HK-2 (cell line): ENCODE measurements around the gene MIF.
"Not testable (repeated sequence)": the region's sequence is repeated elsewhere in the genome, so short reads cannot be mapped to it uniquely, and the experiment has no call there.

Experiments used
- DNase-seq: peaks from one replicate; pipeline ENCODE4 v3.0.0-alpha.2; 2018; ENCODE audit not compliant: unreplicated experiment

The MIF gene

GRCh38 chr22:23903328-23903971, 9.3 kb downstream of the MIF start:
- no peak for DNase-seq

- DNase-seq: no peak
Measured at GRCh38 chr22:23904573-23905254, 10.5 kb downstream of the MIF start.

- no peak for DNase-seq
Measured at GRCh38 chr22:23906641-23907040, 12.5 kb downstream of the MIF start.

GRCh38 chr22:23907423-23907822, 13.2 kb downstream of the MIF start:
- not testable (repeated sequence) for DNase-seq

- no peak for DNase-seq
Measured at GRCh38 chr22:23908587-23909205, 14.5 kb downstream of the MIF start.

GRCh38 chr22:23909296-23909898, 15.2 kb downstream of the MIF start:
- DNase-seq: no peak

GRCh38 chr22:23910496-23911190, 16.5 kb downstream of the MIF start:
- DNase-seq: no peak

- no peak for DNase-seq
Measured at GRCh38 chr22:23911318-23911980, 17.3 kb downstream of the MIF start.

- no peak for DNase-seq
Measured at GRCh38 chr22:23912293-23912903, 18.2 kb downstream of the MIF start.

GRCh38 chr22:23913306-23913660, 19.1 kb downstream of the MIF start:
- DNase-seq: no peak

- peak; percentile 98 for DNase-seq
Measured at GRCh38 chr22:23913661-23914353, 19.6 kb downstream of the MIF start.

- DNase-seq: no peak
Measured at GRCh38 chr22:23915290-23915689, 21.1 kb downstream of the MIF start.

- not testable (repeated sequence) for DNase-seq
Measured at GRCh38 chr22:23920267-23920611, 26.1 kb downstream of the MIF start.

- not testable (repeated sequence) for DNase-seq
Measured at GRCh38 chr22:23921586-23922201, 27.5 kb downstream of the MIF start.

- DNase-seq: no peak
Measured at GRCh38 chr22:23922921-23923320, 28.7 kb downstream of the MIF start.

GRCh38 chr22:23925020-23925606, 30.9 kb downstream of the MIF start:
- DNase-seq: no peak

GRCh38 chr22:23926561-23926960, 32.4 kb downstream of the MIF start:
- DNase-seq: no peak

GRCh38 chr22:23938328-23939016, 44.3 kb downstream of the MIF start:
- no peak for DNase-seq

- no peak for DNase-seq
Measured at GRCh38 chr22:23939017-23939357, 44.8 kb downstream of the MIF start.
